ENCODE measurements around the gene CNOT4.

Gene CNOT4

DNA sequence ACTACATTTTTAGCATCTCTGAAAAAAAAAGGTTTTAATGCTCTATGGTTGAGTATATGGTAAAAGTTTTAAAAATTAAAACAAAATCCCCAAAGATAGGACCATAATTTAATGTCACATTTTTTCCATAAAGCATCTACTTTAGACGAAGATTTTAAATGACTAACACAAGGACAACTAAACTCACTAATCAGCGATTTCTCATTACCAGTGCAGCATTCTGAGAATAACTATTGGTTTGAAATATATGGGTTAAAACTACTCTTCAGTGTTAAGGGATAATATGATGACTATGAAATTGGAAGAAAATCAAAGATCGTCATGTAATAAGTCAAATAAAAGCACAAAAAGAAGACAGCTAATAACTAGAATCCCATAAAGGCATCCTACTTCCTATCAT is 118.4 kb downstream of the CNOT4 start:
- no peak for DNase-seq (ENCODE audit: low spot score in 2 of 2)
- 0 out of 2 replicates have a peak, but pooled peaks cover 5% of the 10 kb centered on the region for H3K36me3 ChIP-seq (replicated peaks)
- H3K9me3 ChIP-seq: no peaks in the 10 kb centered on the region
- in situ Hi-C loops (cut with MboI; ENCODE audit: low sequenced_read_pairs): no loop called here
- H3K4me3 ChIP-seq: no peak overlapping the region
- no peaks in the 10 kb centered on the region for H3K27me3 ChIP-seq (ENCODE audit: low read depth)
- peaks cover 32% of the 10 kb centered on the region for H3K4me1 ChIP-seq

DNA sequence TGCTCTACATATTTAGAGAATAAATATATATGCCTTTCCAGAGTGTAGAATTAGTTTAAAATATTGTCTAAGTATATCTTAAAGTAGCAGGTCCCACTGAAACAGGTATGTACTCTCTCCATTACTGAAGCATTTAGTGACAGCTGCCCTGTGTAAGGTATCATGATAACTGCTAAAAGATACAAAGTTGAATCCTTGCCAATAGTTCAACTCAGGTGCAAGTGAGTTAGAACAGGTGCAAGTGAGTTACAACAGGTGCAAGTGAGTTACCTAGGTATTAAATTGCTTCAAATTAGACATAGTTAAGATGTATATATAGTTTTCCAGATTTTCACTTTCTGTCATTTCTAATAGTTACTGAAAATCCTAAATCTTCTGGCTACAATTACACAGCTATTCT is 119.1 kb downstream of the CNOT4 start:
- 0 out of 2 replicates have a peak, but pooled peaks cover 5% of the 10 kb centered on the region for H3K36me3 ChIP-seq (replicated peaks)
- H3K27me3 ChIP-seq (ENCODE audit: low read depth): no peaks in the 10 kb centered on the region
- H3K4me1 ChIP-seq: peaks cover 33% of the 10 kb centered on the region
- no peak for DNase-seq (ENCODE audit: low spot score in 2 of 2)
- no peaks in the 10 kb centered on the region for H3K9me3 ChIP-seq
- H3K4me3 ChIP-seq: no peak overlapping the region
- in situ Hi-C loops (cut with MboI; ENCODE audit: low sequenced_read_pairs): no loop called here

DNA sequence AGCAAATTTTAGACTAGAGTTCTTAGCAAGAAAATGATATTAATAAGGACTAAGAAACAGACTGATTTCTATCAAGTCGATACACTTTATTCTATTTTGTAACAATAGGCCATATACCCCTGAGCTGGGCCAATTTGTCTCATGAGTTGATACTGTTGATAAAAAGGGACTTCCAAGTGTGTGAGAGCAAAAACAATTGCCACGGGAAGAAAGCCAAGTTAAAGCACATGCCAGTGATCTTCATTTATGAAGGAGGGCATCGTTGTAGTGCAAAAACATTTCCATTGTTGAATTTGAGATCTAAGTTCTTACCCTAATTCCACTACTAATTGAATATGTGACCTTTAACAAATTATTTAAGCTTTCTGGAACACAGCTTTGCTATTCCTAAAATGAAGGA is 119.9 kb downstream of the CNOT4 start:
- in situ Hi-C loops (cut with MboI; ENCODE audit: low sequenced_read_pairs): no loop called here
- Histone ChIP-seq H3K4me1 (peaks cover 33% of the 10 kb centered on the region), H3K9me3 (no peaks in the 10 kb centered on the region), H3K36me3 (replicated peaks) (0 out of 2 replicates have a peak, but pooled peaks cover 5% of the 10 kb centered on the region), H3K4me3 (no peak overlapping the region), H3K27me3 (ENCODE audit: low read depth) (no peaks in the 10 kb centered on the region)
- no peak for DNase-seq (ENCODE audit: low spot score in 2 of 2)

DNA sequence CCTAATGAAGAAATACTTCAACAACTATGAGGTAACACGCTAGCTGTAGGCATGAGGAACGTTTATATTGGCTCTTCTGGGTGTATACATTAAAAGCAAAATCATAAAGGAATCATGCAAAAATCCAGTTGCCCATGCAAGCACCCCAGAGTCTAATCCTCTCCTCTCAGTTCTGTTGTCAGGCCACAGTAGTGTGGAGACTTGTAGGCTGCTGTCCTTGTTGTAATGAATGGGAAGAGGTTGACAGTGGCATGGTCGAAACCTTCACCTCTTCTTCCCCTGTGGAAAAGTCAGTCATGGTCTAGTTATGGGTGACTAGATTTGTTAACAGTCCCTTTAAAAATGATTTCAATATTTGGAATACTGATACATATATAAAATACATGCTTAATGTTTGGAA is 121.3 kb downstream of the CNOT4 start:
- no peaks in the 10 kb centered on the region for H3K9me3 ChIP-seq
- in situ Hi-C loops (cut with MboI; ENCODE audit: low sequenced_read_pairs): no loop called here
- H3K27me3 ChIP-seq (ENCODE audit: low read depth): no peaks in the 10 kb centered on the region
- DNase-seq (ENCODE audit: low spot score in 2 of 2): peak; percentile 33 to 47
- no peak overlapping the region for H3K4me3 ChIP-seq
- no peaks in the 10 kb centered on the region for H3K36me3 ChIP-seq (replicated peaks)
- H3K4me1 ChIP-seq: peaks cover 33% of the 10 kb centered on the region

DNA sequence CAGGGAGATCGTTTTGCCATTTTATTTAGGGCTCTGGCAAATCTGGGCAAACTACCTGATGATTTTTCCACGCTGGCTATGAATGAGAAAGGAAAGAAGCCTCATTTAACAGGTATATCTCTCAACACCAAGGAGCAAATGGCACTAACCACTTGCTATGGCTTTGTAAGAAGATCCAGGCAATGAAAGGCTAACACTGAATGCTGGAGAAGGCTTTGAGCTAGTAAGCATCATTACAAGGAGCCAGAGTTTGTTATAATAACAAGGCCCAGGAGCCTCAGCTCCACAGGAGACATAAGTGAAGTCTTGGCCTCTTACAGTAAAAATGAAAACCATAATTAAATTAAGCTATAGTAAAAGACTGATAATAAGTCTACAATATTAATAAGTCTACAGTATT is 123.1 kb downstream of the CNOT4 start:
- Histone ChIP-seq H3K9me3 (no peaks in the 10 kb centered on the region), H3K4me1 (peaks cover 33% of the 10 kb centered on the region), H3K36me3 (replicated peaks) (no peaks in the 10 kb centered on the region), H3K27me3 (ENCODE audit: low read depth) (no peaks in the 10 kb centered on the region), H3K4me3 (no peak overlapping the region)
- in situ Hi-C loops (cut with MboI; ENCODE audit: low sequenced_read_pairs): no loop called here
- DNase-seq (ENCODE audit: low spot score in 2 of 2): no peak

DNA sequence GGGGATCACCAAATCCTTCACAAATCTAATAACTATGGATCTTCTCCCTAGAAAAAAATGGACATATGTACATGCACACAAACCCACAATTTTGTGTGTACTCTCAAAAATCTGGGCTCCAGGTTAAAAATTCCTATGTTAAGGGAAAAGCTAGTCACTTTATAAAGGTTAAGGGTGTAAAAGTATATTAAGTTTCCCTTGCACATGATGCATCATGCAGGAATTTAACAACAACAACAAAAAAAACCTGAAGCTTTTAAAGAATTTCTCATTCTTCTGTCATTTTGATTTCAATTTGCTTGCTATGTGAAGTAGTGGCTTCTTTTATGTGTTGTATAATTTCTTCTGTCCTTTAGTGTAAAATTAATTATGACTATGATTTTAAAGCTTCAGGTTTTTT is 123.7 kb downstream of the CNOT4 start:
- Histone ChIP-seq H3K36me3 (replicated peaks) (no peaks in the 10 kb centered on the region), H3K4me3 (no peak overlapping the region), H3K4me1 (peaks cover 33% of the 10 kb centered on the region), H3K27me3 (ENCODE audit: low read depth) (no peaks in the 10 kb centered on the region), H3K9me3 (no peaks in the 10 kb centered on the region)
- in situ Hi-C loops (cut with MboI; ENCODE audit: low sequenced_read_pairs): no loop called here
- no peak for DNase-seq (ENCODE audit: low spot score in 2 of 2)

DNA sequence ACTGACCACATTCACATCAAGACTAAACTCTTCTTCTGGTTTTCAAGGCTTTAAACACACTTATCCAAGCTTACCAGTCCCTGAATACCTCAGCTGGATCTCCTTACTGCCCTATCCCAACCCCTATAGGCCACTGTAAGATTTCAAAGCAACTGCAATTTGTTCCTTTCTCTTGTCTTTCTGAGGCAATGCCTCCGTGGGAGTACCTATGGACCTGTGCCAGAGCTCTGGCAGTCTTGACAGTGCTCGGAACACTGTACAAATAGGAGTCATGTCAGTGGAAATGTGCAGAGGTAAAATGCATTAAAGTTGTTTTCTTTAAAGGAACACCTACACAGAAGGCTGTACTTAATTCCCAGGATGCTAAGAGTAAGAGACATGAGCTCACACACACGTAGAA is 124.7 kb downstream of the CNOT4 start:
- Histone ChIP-seq H3K4me3 (no peak overlapping the region), H3K4me1 (peaks cover 33% of the 10 kb centered on the region), H3K27me3 (ENCODE audit: low read depth) (no peaks in the 10 kb centered on the region), H3K36me3 (replicated peaks) (no peaks in the 10 kb centered on the region), H3K9me3 (no peaks in the 10 kb centered on the region)
- in situ Hi-C loops (cut with MboI; ENCODE audit: low sequenced_read_pairs): no loop called here
- DNase-seq (ENCODE audit: low spot score in 2 of 2): no peak

DNA sequence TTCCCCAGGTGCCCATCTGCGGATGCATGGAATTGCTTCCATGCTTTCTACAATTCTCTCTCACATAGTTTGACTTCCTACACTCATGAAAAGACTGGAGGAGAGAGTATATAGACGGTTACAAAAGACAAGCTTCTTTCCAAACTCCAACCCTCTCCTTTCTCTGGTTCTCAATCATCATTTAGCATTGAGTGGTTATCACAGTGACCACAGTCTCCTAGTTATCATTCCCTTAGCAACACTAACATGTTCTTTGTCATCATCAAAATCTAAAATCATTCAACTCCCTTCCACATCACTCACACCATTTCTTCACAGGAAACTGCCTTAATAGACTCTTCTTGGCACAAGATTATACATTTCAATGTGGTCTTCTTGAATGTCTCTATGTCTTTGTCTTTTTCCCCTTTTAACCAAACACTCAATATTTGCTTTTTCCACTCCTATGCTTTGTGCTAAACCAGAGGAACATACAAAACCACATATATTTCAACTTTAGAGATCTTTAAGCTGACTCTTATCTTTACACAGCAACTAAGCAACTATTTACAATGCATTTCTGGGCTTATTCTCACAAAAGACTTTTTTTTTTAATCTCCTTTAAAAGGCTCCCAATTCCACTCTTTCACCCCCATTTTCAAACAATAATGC is 126.3 kb downstream of the CNOT4 start:
- Histone ChIP-seq H3K36me3 (replicated peaks) (no peaks in the 10 kb centered on the region), H3K27me3 (ENCODE audit: low read depth) (no peaks in the 10 kb centered on the region), H3K4me3 (no peak overlapping the region), H3K9me3 (no peaks in the 10 kb centered on the region), H3K4me1 (peaks cover 23% of the 10 kb centered on the region)
- in situ Hi-C loops (cut with MboI; ENCODE audit: low sequenced_read_pairs): no loop called here
- DNase-seq (ENCODE audit: low spot score in 2 of 2): no peak

DNA sequence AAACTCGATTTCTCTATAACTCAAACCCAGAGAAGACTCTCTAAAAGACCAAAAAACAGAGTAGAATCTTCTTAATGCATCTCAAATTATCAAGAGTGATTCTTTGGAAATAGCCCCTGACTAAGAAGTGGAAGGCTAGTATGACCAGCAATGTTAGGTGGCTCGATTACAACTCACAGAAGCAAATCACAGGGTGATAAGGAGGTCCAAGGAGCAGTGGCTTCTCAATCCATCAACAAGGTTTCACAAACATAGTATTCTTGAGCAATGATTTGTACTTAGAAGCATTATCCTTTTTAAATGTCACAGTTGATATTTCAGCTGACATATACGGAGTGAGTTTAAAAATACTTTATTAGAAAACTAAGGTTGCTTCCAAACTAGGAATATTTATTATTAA is 127.7 kb downstream of the CNOT4 start:
- H3K36me3 ChIP-seq (replicated peaks): no peaks in the 10 kb centered on the region
- peaks cover 8% of the 10 kb centered on the region for H3K4me1 ChIP-seq
- no peak overlapping the region for H3K4me3 ChIP-seq
- in situ Hi-C loops (cut with MboI; ENCODE audit: low sequenced_read_pairs): no loop called here
- H3K9me3 ChIP-seq: no peaks in the 10 kb centered on the region
- no peak for DNase-seq (ENCODE audit: low spot score in 2 of 2)
- H3K27me3 ChIP-seq (ENCODE audit: low read depth): no peaks in the 10 kb centered on the region

DNA sequence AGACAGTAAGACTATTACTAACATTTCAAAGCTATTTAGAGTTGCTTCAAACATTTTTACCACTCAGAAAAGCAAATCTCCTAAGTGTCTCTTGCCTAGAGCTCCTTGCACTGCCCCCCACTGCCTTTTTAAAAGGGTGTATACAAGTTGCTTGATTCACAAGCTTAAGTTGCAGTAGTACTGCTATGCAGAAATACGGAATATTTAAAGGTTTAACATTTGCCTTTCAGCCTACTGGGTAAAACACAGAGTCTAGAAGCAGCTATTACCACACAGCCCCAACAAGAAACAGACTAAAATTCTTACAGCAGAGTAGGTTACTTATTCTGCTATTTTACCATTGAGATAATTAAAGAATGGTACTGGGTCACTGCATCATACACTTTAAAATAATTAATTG is 128.5 kb downstream of the CNOT4 start:
- no peak overlapping the region for H3K4me3 ChIP-seq
- no peaks in the 10 kb centered on the region for H3K9me3 ChIP-seq
- DNase-seq (ENCODE audit: low spot score in 2 of 2): no peak
- in situ Hi-C loops (cut with MboI; ENCODE audit: low sequenced_read_pairs): no loop called here
- no peaks in the 10 kb centered on the region for H3K27me3 ChIP-seq (ENCODE audit: low read depth)
- no peaks in the 10 kb centered on the region for H3K36me3 ChIP-seq (replicated peaks)
- peaks cover 2% of the 10 kb centered on the region; the same call in 1 of the 2 replicates for H3K4me1 ChIP-seq

DNA sequence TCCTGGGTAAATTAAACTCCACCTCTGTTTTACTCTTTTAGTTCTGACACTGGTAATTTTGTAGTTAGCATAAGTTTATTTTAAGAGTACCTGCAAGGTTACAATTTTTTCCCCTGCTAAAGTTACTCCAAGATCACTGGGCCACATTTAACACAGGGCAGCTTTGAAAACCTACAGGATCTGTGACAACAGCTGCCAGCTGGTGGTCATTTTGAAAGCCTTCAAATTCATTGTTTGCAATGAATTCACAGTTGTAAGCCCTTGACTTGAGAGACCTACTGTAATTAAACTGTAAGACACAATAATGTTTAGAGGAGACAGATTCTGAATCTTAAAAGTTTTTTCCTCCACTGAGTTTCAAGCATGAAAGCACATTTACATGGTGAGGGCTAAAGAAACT is 129.6 kb downstream of the CNOT4 start:
- H3K9me3 ChIP-seq: no peaks in the 10 kb centered on the region
- no peak for DNase-seq (ENCODE audit: low spot score in 2 of 2)
- no peaks in the 10 kb centered on the region for H3K27me3 ChIP-seq (ENCODE audit: low read depth)
- in situ Hi-C loops (cut with MboI; ENCODE audit: low sequenced_read_pairs): no loop called here
- no peaks in the 10 kb centered on the region for H3K36me3 ChIP-seq (replicated peaks)
- peaks cover 7% of the 10 kb centered on the region for H3K4me1 ChIP-seq
- H3K4me3 ChIP-seq: no peak overlapping the region

DNA sequence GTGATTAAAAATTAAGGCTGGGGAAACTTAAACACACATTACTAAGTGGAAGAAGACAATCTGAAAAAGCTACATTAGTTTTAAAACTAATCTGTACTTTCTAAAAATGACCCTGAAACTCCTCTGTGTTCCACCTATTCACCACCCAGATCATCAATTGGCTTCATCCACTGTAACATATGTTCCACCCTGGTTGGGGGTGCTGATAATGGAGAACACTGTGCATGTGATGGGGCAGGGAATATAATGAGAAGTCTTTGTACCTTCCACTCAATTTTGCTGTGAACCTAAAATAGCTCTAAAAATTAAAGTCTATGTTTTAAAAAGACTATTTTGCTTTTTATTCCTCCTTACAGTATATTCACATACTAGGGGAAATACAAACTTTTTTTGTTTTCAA is 132.7 kb downstream of the CNOT4 start:
- no peak overlapping the region for H3K4me3 ChIP-seq
- no peaks in the 10 kb centered on the region for H3K27me3 ChIP-seq (ENCODE audit: low read depth)
- no peak for DNase-seq (ENCODE audit: low spot score in 2 of 2)
- peaks cover 7% of the 10 kb centered on the region for H3K4me1 ChIP-seq
- H3K9me3 ChIP-seq: no peaks in the 10 kb centered on the region
- in situ Hi-C loops (cut with MboI; ENCODE audit: low sequenced_read_pairs): no loop called here
- H3K36me3 ChIP-seq (replicated peaks): no peaks in the 10 kb centered on the region

DNA sequence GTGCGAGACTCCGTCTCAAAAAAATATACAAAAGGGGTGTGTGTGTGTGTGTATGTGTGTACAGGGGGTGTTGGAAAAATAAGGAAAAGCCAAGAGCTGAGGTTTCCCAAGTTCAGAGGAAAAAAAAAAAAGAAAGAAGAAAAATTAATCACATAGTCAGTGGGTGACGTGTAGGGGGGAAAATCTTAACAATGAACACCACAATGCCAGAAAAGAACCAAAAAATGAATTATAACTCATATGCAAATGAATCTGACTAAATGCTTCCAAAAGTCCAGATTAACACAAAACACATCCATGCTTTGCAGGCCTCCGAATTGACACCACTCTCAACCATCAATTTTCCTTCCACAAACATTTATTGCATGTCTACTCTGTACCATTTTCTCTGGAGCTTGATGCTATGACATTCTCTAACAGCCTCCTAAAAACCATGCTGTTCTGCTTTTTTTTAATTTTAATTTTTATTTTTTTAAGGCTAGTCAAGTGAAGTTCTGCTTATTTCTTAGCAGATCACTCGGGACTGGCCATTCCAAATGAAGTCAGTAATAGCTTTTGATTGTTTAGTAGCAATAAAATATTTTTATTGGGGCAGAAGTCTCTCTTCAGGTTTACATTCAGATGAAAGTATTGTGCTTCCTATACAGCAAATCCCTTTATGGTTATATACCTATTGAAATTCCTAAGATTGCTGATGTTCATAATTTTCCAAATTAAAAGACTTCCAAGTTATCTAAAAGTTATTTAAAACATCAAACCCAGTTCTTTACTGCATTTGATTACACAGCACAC is 133.8 kb downstream of the CNOT4 start:
- Histone ChIP-seq H3K9me3 (no peaks in the 10 kb centered on the region), H3K27me3 (ENCODE audit: low read depth) (no peaks in the 10 kb centered on the region), H3K36me3 (replicated peaks) (no peaks in the 10 kb centered on the region), H3K4me3 (no peak overlapping the region), H3K4me1 (peaks cover 7% of the 10 kb centered on the region)
- no peak for DNase-seq (ENCODE audit: low spot score in 2 of 2)
- in situ Hi-C loops (cut with MboI; ENCODE audit: low sequenced_read_pairs): no loop called here

DNA sequence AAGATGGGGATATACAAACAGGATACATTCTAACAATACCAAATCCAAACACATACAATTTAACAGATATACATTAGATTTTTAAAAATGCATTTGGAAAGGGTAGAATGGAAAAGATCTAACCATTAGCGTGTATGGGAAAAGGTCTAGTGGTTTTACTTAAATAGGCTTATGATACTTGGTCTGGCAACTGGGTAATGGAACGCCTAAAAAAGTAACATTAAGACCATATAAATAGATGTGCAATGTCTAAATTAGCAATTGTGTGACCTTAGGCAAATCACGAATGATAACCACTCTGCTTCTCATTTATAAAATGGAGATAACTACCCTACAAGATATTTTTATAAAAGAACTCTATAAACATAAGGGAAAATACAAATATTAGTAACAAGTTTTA is 135.2 kb downstream of the CNOT4 start:
- Histone ChIP-seq H3K9me3 (no peaks in the 10 kb centered on the region), H3K4me3 (no peak overlapping the region), H3K4me1 (peaks cover 7% of the 10 kb centered on the region), H3K27me3 (ENCODE audit: low read depth) (no peaks in the 10 kb centered on the region), H3K36me3 (replicated peaks) (no peaks in the 10 kb centered on the region)
- in situ Hi-C loops (cut with MboI; ENCODE audit: low sequenced_read_pairs): no loop called here
- DNase-seq (ENCODE audit: low spot score in 2 of 2): no peak

Measured in HAP-1 (cell line).